ENCODE data around the gene ACTR5. TPM values are rescaled to one million over a fixed set of nuclear protein-coding genes. Genes with fewer than 3 reads are reported as not detected.

Gene ACTR5
- total RNA-seq, 2 experiments from 2014 or later, result 12.3 to 21.1 TPM

GRCh38 chr20:38805502-38805957 is 57.3 kb downstream of the ACTR5 start, which contains the start of gene PPP1R16B:
Gene PPP1R16B, plus strand, starts transcription at chr20:38805697. Its CDS starts 30,229 bp downstream, at chr20:38835926.
- peak within 1 kb of the TSS; percentile 98 for H3K4me2 ChIP-seq (ENCODE audit: low read length)
- no peak for TF ChIP-seq CTCF (conservative IDR thresholded peaks at IDR 0.05; ENCODE audit: low read length)
- no peak for TF ChIP-seq EZH2phosphoT487 (IDR thresholded peaks at IDR 0.05; ENCODE audit: borderline replicate concordance, low read depth, low read length)
- no peaks in the 10 kb centered on the region for H3K9me2 ChIP-seq (ENCODE audit: insufficient read depth, low read length)
- peaks cover 51% of the 10 kb centered on the region for H3K4me1 ChIP-seq (ENCODE audit: insufficient read depth, low read length, poor library complexity, severe bottlenecking)
- no peaks in the 10 kb centered on the region for H3K9me3 ChIP-seq (ENCODE audit: low read length)
- H3K27ac ChIP-seq (ENCODE audit: low read depth, low read length, poor library complexity, severe bottlenecking), result peak within 1 kb of the TSS; percentile 79
- ChIA-PET POLR2A (interaction anchor here (0.6 to 4.9 kb wide), 15 partner anchors 15 to 112 kb away, joined by 3 to 39 read pairs (median 4); no protein-coding TSS in a partner anchor), CTCF (ENCODE audit: unreplicated experiment) (interaction anchor here (0.8 to 1.3 kb wide), 3 partner anchors 52 to 88 kb away, joined by 3 to 6 read pairs (median 4); no protein-coding TSS in a partner anchor)
- H3K36me3 ChIP-seq (ENCODE audit: insufficient read depth, low read length), result peaks cover 25% of the 10 kb centered on the region
- peak within 1 kb of the TSS; percentile 98 for H3K4me3 ChIP-seq (ENCODE audit: low read depth, low read length, poor library complexity, severe bottlenecking)
- 0 out of 2 replicates have a peak, but pooled peaks cover 15% of the 10 kb centered on the region for H4K20me1 ChIP-seq (ENCODE audit: insufficient read depth, low read length)
- H3K79me2 ChIP-seq (ENCODE audit: insufficient read depth, low read depth, low read length), result peaks cover 47% of the 10 kb centered on the region
- intact Hi-C loops (cut with micrococcal nuclease; ENCODE audit: unreplicated experiment), result loop anchor here (1.0 to 10.0 kb wide), 4 partner anchors 37 to 239 kb away; partner anchors contain the start of gene DHX35
- peak; percentile 90 for DNase-seq (ENCODE audit: low spot score)
- BruUV-seq (replicated peaks), result no TSS peak
- H2AFZ ChIP-seq (ENCODE audit: low read length), result peak within 1 kb of the TSS; percentile 78

- Histone ChIP-seq H3K27ac (ENCODE audit: low read depth, low read length, poor library complexity, severe bottlenecking) (peak overlapping the region; percentile 79), H3K9me3 (ENCODE audit: low read length) (no peaks in the 10 kb centered on the region), H2AFZ (ENCODE audit: low read length) (no peak overlapping the region), H3K9me2 (ENCODE audit: insufficient read depth, low read length) (no peaks in the 10 kb centered on the region), H4K20me1 (ENCODE audit: insufficient read depth, low read length) (0 out of 2 replicates have a peak, but pooled peaks cover 15% of the 10 kb centered on the region), H3K4me2 (ENCODE audit: low read length) (peak overlapping the region; percentile 98), H3K4me1 (ENCODE audit: insufficient read depth, low read length, poor library complexity, severe bottlenecking) (peaks cover 57% of the 10 kb centered on the region), H3K4me3 (ENCODE audit: low read depth, low read length, poor library complexity, severe bottlenecking) (peak overlapping the region; percentile 98), H3K36me3 (ENCODE audit: insufficient read depth, low read length) (peaks cover 32% of the 10 kb centered on the region), H3K79me2 (ENCODE audit: insufficient read depth, low read depth, low read length) (peaks cover 54% of the 10 kb centered on the region)
- POLR2A ChIA-PET, result interaction anchor here (0.7 to 4.9 kb wide), 21 partner anchors 16 to 89 kb away, joined by 3 to 39 read pairs (median 4); no protein-coding TSS in a partner anchor
- intact Hi-C loops (cut with micrococcal nuclease; ENCODE audit: unreplicated experiment), result loop anchor here (1.0 to 10.0 kb wide), 6 partner anchors 36 to 239 kb away; partner anchors contain the start of gene DHX35
- CTCF ChIA-PET (ENCODE audit: unreplicated experiment), result interaction anchor here (0.8 to 1.4 kb wide), 6 partner anchors 32 to 87 kb away, joined by 3 to 6 read pairs (median 3); no protein-coding TSS in a partner anchor
- TF ChIP-seq EZH2phosphoT487 (IDR thresholded peaks at IDR 0.05; ENCODE audit: borderline replicate concordance, low read depth, low read length) (no peak), CTCF (conservative IDR thresholded peaks at IDR 0.05; ENCODE audit: low read length) (peak; percentile 67)
- BruUV-seq (replicated peaks), result no TSS peak
- peak; percentile 71 for DNase-seq (ENCODE audit: low spot score)
These were observed 57.9 kb downstream of the ACTR5 start for GRCh38 chr20:38805958-38806854.

All from OCI-LY7 (cell line).